DMS 273 (cell line): ENCODE measurements around the gene SLIT3.
A peak's percentile ranks its signal among the peaks of the same experiment; 100 is the strongest.

Experiments
- DNase-seq: peaks from one replicate; lab custom pipeline; 2025; ENCODE audit not compliant: unreplicated experiment; lab: John Stamatoyannopoulos, UW

SLIT3 gene

GRCh38 chr5:168726342-168726741 lies 574.6 kb downstream of the SLIT3 start:
- no peak for DNase-seq

DNA sequence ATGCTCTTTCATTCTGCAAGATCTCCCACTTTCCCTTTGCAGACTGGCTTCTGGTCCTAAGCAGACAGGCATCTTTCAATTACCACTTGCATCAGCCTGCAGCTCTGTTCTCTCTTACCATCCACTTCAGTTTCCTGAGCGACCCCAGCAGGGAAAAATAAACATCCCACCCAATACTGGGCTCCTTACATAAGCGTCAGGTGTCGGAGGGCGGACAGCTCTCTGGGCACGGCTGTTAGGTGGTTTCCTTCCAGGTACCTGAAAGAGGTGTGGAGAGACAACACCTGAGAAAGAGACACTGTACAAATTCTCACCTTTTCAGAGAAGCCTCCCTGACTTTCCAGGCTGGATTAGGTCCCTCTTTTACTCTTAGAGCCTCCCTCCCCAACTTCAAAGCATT lies 576.7 kb downstream of the SLIT3 start:
- DNase-seq: no peak

DNA sequence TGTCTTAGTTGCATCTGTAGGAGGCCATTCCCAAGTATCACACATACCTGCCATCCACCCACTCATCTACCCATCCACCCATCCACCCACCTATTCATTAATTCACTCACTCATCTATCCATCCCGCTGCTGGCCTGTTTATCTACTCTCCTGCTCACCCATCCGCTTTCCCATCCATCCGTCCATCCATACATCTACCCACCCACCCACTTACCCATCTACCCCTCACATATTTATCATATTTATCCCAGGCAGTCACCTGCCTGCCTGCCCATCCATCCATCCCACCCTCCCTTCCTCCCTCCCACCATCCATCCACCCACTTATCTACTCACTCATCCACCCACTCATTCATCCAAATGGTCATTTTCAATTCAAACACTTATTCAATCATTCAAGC lies 577.9 kb downstream of the SLIT3 start:
- DNase-seq: no peak

DNA sequence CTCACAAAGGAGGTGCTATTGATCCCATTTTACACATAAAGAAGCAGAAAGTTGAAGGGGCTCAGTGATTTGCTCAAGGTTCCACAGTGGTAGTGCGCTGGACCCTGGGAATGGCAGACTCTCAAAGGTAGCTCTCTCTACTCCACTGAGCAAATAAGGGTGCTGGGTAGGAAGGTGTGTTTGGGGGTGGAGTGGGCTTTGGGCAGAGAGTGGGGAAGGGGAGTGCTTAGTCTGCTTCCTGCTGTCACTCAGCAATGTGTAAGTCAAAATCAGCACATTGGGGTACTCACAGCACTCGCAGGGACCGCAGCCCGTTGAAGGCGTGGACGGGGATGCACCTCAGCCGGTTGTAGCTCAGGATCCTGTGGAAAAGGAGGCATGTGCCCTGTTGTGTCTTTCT lies 579.0 kb downstream of the SLIT3 start:
- DNase-seq: no peak

GRCh38 chr5:168721002-168721753 lies 579.8 kb downstream of the SLIT3 start:
- DNase-seq: no peak

DNA sequence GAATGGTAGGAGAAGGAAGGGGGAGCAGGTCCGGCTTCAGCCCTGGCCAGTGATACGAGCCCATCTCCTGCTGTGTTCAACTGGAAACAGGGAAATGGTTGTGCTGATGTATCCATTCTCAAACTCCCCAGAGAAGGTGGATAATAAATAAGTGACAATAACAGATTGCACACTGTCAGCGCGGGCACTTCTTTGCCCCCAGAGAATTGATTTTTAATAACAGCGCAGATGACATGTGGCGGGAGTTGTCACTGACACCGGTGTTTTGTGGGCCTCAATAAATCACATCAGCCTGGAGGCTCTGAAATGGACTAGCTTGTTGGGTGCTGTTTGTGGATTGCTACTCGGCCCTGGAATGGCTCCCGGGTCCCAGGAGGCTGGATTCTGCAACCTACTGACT lies 580.4 kb downstream of the SLIT3 start:
- DNase-seq: no peak

GRCh38 chr5:168714046-168714445 lies 586.9 kb downstream of the SLIT3 start:
- DNase-seq: no peak

DNA sequence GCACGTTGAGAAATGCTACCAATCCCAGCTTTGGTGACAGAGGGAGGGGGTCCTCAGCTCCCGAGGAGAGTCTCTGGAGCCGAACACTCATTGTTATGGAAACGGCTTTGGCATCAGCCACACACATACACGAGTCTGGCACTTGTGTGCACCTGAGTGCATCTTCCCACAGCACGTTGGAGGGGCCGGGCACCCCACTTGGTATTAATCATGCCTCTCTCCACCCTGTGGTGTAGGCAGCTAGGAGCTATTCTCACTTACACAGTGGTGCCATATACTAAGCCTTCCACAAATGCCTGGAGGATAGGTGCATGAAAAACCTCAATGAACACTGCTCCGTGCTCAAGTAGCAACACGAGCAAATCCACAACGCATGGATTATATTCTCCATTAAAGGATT lies 587.9 kb downstream of the SLIT3 start:
- no peak for DNase-seq

GRCh38 chr5:168712280-168712924 lies 588.5 kb downstream of the SLIT3 start:
- DNase-seq: no peak

- DNase-seq: no peak
Measured at GRCh38 chr5:168710706-168711105, 590.2 kb downstream of the SLIT3 start.

- no peak for DNase-seq
Measured at GRCh38 chr5:168707716-168708695, 592.9 kb downstream of the SLIT3 start.

DNA sequence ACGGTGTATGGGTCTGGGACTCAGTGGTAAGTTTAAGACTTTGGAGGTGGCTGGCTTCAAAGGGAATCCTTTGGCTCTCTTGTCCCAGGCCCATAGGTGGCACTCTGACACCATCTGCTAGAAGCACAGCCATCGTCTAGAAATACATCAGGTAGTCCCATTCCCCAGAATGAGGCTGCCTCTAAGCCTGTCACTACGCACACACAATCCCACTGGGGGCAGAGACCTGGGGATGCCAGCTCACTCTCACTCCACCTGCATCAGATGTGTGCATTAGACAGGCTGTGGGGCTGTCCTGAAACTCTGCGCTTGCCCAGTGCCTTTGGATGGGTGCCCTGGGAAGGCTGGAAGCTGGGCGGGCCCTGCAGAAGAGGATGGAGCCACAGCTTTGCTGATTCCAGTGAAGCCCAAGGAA lies 594.3 kb downstream of the SLIT3 start:
- peak; percentile 81 for DNase-seq

- DNase-seq: no peak
Measured at GRCh38 chr5:168705321-168705720, 595.6 kb downstream of the SLIT3 start.

GRCh38 chr5:168702511-168702910 lies 598.4 kb downstream of the SLIT3 start:
- DNase-seq: no peak

- peak; percentile 30 for DNase-seq
Measured at GRCh38 chr5:168701641-168702040, 599.3 kb downstream of the SLIT3 start.

GRCh38 chr5:168699002-168699401 lies 601.9 kb downstream of the SLIT3 start:
- DNase-seq: peak; percentile 64

- DNase-seq: no peak
Measured at GRCh38 chr5:168697034-168697720, 603.8 kb downstream of the SLIT3 start.

DNA sequence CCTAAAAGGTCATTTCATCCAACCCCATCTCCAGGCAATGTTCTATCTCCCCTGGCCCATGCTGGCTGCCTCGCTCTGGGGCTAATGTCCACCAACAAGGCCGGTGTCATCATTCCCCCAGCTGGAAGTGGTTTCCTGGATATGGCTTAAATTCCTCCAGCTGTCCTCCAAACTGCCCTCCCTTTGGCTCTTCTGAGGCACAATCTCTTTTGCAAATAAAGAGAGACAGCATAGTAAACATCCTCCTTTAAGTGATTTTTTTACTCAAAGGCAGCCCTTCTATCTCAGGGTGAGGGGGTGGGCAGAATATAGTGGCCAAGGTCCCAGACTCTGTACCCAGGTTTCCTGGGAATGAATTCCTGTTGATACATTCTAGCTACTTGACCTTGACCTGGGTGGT lies 604.3 kb downstream of the SLIT3 start:
- no peak for DNase-seq

GRCh38 chr5:168695301-168695835 lies 605.6 kb downstream of the SLIT3 start:
- no peak for DNase-seq

DNA sequence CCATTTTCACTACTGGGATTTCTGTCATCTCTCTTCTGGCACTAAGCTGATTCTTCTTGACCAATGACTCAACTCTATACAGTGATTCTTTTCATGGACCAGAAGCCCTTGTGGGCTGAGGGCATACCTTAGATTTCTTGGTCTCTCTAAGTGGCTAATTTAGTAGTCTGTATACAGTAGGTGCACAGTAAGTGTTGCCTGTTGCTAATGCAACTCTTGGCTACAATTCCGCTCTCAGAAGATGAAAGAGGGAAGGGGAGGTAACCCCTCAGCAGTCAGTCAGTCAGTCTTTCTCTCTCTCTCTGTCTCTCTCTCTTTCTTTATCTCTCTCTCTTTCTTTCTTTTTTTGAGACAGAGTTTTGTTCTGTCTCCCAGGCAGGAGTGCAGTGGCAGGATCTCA lies 606.6 kb downstream of the SLIT3 start:
- no peak for DNase-seq

DNA sequence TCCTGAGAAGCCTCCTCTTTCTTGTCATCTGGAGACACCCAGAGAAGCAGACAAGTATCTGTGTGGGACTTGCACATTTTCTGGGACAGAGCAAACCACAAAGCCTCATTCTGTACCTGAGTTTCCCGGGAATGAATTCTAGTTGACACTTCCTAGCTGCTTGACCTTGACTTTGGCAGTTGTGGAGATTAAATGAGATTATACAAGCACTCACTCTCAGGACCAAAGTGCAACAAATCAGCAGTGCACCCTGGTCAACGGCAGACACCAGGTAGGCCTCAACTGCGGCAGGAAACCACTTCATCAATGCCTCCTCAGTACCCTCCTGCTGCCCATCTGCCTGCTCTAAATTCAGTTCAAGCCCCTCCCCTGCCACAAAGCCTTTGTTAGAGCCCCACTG lies 607.1 kb downstream of the SLIT3 start:
- no peak for DNase-seq
